Activated B cell treated with CpG ODN at 0.5 μM for 24 hours (primary cell): ENCODE measurements around the gene METTL4. TPM values are rescaled to one million over a fixed set of nuclear protein-coding genes. Genes with fewer than 3 reads are reported as not detected.

Experiments used
- ATAC-seq: fragments of 200-7000 bp; cut with Tn5 transposase; one replicate; pipeline ENCODE4 v1.10.0; 2021; ENCODE audit warnings: low read depth, mild to moderate bottlenecking, moderate library complexity
- CTCF ChIA-PET: fragments of 350-600 bp; sonication (Branson Sonifier 250); formaldehyde crosslinking; loops from one replicate; lab custom pipeline; 2021; ENCODE audit warnings: antibody characterized with exemption; lab: Charles Lee
- POLR2A ChIA-PET: fragments of 350-600 bp; sonication (Branson Sonifier 250); formaldehyde crosslinking; loops from one replicate; lab custom pipeline; 2021; ENCODE audit warnings: antibody characterized with exemption; lab: Charles Lee
- DNase-seq: peaks from one replicate; pipeline ENCODE4 v3.0.0; 2022
- H3K27ac Mint-ChIP-seq: one replicate; pipeline ENCODE4 v1.8.0; 2020; ENCODE audit warnings: mixed read lengths
- H3K27me3 Mint-ChIP-seq: one replicate; pipeline ENCODE4 v1.8.0; 2021; ENCODE audit warnings: mixed read lengths
- H3K36me3 Mint-ChIP-seq: one replicate; pipeline ENCODE4 v1.8.0; 2021; ENCODE audit warnings: low read depth, mixed read lengths
- H3K4me1 Mint-ChIP-seq: one replicate; pipeline ENCODE4 v1.8.0; 2021; ENCODE audit warnings: mixed read lengths
- H3K4me3 Mint-ChIP-seq: one replicate; pipeline ENCODE4 v1.8.0; 2020; ENCODE audit warnings: mild to moderate bottlenecking, mixed read lengths
- H3K9me3 Mint-ChIP-seq: one replicate; pipeline ENCODE4 v1.8.0; 2020; ENCODE audit warnings: mixed read lengths
- intact Hi-C: fragments of 100-400 bp; cut with micrococcal nuclease; formaldehyde crosslinking; loops from one replicate; pipeline ENCODE4 v1.15.1; 2024
- total RNA-seq: library from RNA; stranded (reverse); gene quantifications from 2 replicates; pipeline ENCODE4 v1.2.3, GENCODE V29; 2022
- TF ChIP-seq, protein P1 (sequence below): fragments of 200-600 bp; IDR thresholded peaks from one replicate; pipeline ENCODE4 v1.8.0; 2022; ENCODE audit warnings: antibody characterized with exemption, mild to moderate bottlenecking

The METTL4 gene
- total RNA-seq, 1 donor from 2014 or later, result 17.4 TPM

- intact Hi-C loops, result no loop called here
- no peak for ATAC-seq
- H3K9me3 Mint-ChIP-seq, result no peaks in the 10 kb centered on the region
- peaks cover 30% of the 10 kb centered on the region for H3K36me3 Mint-ChIP-seq
- POLR2A ChIA-PET, result no interaction called here
- H3K27me3 Mint-ChIP-seq, result no peaks in the 10 kb centered on the region
- H3K4me1 Mint-ChIP-seq, result no peaks in the 10 kb centered on the region
- no peak overlapping the region for H3K4me3 Mint-ChIP-seq
- DNase-seq, result no peak
- CTCF ChIA-PET, result no interaction called here
- TF ChIP-seq, protein P1, sequence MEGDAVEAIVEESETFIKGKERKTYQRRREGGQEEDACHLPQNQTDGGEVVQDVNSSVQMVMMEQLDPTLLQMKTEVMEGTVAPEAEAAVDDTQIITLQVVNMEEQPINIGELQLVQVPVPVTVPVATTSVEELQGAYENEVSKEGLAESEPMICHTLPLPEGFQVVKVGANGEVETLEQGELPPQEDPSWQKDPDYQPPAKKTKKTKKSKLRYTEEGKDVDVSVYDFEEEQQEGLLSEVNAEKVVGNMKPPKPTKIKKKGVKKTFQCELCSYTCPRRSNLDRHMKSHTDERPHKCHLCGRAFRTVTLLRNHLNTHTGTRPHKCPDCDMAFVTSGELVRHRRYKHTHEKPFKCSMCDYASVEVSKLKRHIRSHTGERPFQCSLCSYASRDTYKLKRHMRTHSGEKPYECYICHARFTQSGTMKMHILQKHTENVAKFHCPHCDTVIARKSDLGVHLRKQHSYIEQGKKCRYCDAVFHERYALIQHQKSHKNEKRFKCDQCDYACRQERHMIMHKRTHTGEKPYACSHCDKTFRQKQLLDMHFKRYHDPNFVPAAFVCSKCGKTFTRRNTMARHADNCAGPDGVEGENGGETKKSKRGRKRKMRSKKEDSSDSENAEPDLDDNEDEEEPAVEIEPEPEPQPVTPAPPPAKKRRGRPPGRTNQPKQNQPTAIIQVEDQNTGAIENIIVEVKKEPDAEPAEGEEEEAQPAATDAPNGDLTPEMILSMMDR, result no peak
- no peak overlapping the region for H3K27ac Mint-ChIP-seq
These were observed 13.8 kb downstream of the METTL4 start for GRCh38 chr18:2557536-2557935.

- H3K36me3 Mint-ChIP-seq, result peaks cover 26% of the 10 kb centered on the region
- TF ChIP-seq, protein P1, result no peak
- H3K4me3 Mint-ChIP-seq, result no peak overlapping the region
- no peak overlapping the region for H3K27ac Mint-ChIP-seq
- ATAC-seq, result no peak
- ChIA-PET CTCF (interaction anchor here (1.1 to 1.2 kb wide), 2 partner anchors 8 to 14 kb away, joined by 3 read pairs; no protein-coding TSS in a partner anchor), POLR2A (no interaction called here)
- H3K9me3 Mint-ChIP-seq, result no peaks in the 10 kb centered on the region
- intact Hi-C loops, result no loop called here
- no peak for DNase-seq
- no peaks in the 10 kb centered on the region for H3K27me3 Mint-ChIP-seq
- no peaks in the 10 kb centered on the region for H3K4me1 Mint-ChIP-seq
These were observed 15.4 kb downstream of the METTL4 start for GRCh38 chr18:2555895-2556294.

DNA sequence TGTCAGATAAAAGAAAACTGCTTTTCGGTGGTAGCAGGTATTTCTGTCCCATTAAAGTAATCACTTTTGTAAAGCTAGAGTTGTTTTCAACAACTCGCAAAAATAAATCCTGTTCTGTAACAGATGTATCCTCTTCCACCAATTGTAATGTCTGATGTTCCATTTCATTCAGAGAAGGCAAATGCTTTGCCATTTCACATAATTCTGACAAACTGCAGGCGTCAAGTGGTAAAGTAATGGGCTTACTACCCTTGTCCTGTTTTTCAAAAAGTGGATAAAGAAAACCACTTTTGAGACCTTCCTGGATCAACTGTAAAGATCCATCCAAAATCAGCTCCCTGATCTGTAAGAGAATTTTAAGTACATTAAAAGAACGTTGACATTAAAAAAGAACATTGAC, 16.6 kb downstream of the METTL4 start:
- CTCF ChIA-PET, result no interaction called here
- POLR2A ChIA-PET, result no interaction called here
- H3K27ac Mint-ChIP-seq, result no peak overlapping the region
- H3K9me3 Mint-ChIP-seq, result no peaks in the 10 kb centered on the region
- peaks cover 31% of the 10 kb centered on the region for H3K36me3 Mint-ChIP-seq
- TF ChIP-seq, protein P1, result no peak
- H3K4me3 Mint-ChIP-seq, result no peak overlapping the region
- no peaks in the 10 kb centered on the region for H3K27me3 Mint-ChIP-seq
- no peak for ATAC-seq
- intact Hi-C loops, result no loop called here
- no peaks in the 10 kb centered on the region for H3K4me1 Mint-ChIP-seq
- no peak for DNase-seq

GRCh38 chr18:2551425-2551824, 19.9 kb downstream of the METTL4 start:
- TF ChIP-seq, protein P1, result no peak
- H3K4me3 Mint-ChIP-seq, result no peak overlapping the region
- intact Hi-C loops, result no loop called here
- ChIA-PET POLR2A (no interaction called here), CTCF (no interaction called here)
- no peaks in the 10 kb centered on the region for H3K9me3 Mint-ChIP-seq
- no peak for ATAC-seq
- DNase-seq, result no peak
- peaks cover 47% of the 10 kb centered on the region for H3K36me3 Mint-ChIP-seq
- no peaks in the 10 kb centered on the region for H3K27me3 Mint-ChIP-seq
- peak overlapping the region; percentile 37 for H3K27ac Mint-ChIP-seq
- peaks cover 10% of the 10 kb centered on the region for H3K4me1 Mint-ChIP-seq

- Mint-ChIP-seq H3K36me3 (peaks cover 48% of the 10 kb centered on the region), H3K27ac (no peak overlapping the region), H3K9me3 (no peaks in the 10 kb centered on the region), H3K27me3 (no peaks in the 10 kb centered on the region), H3K4me3 (no peak overlapping the region), H3K4me1 (peaks cover 10% of the 10 kb centered on the region)
- ATAC-seq, result no peak
- POLR2A ChIA-PET, result no interaction called here
- intact Hi-C loops, result loop anchor here (5.0 kb wide), 1 partner anchor 1807 kb away; no protein-coding TSS in a partner anchor
- no peak for DNase-seq
- TF ChIP-seq, protein P1, result no peak
- CTCF ChIA-PET, result no interaction called here
These were observed 21.8 kb downstream of the METTL4 start for GRCh38 chr18:2549462-2549861.
